AG10803 (cell line): ENCODE results near the gene AQP5.

ENCODE experiments used
- DNase-seq: peaks from one replicate; pipeline ENCODE4 v3.0.0; 2010; ENCODE audit warnings: low read depth
- H3K4me3 ChIP-seq: 2 replicates; pipeline ENCODE4 v1.5.1; 2011; ENCODE audit warnings: mild to moderate bottlenecking, low read length, control low read depth
- TF ChIP-seq, protein P1 (sequence below): conservative IDR thresholded peaks from 2 replicates; pipeline ENCODE4 v1.5.1; 2011; ENCODE audit warnings: mild to moderate bottlenecking, low read length, control low read depth, inconsistent platforms

Gene AQP5

GRCh38 chr12:49961993-49962764 lies 507 bp downstream of the AQP5 start:
- TF ChIP-seq, protein P1, sequence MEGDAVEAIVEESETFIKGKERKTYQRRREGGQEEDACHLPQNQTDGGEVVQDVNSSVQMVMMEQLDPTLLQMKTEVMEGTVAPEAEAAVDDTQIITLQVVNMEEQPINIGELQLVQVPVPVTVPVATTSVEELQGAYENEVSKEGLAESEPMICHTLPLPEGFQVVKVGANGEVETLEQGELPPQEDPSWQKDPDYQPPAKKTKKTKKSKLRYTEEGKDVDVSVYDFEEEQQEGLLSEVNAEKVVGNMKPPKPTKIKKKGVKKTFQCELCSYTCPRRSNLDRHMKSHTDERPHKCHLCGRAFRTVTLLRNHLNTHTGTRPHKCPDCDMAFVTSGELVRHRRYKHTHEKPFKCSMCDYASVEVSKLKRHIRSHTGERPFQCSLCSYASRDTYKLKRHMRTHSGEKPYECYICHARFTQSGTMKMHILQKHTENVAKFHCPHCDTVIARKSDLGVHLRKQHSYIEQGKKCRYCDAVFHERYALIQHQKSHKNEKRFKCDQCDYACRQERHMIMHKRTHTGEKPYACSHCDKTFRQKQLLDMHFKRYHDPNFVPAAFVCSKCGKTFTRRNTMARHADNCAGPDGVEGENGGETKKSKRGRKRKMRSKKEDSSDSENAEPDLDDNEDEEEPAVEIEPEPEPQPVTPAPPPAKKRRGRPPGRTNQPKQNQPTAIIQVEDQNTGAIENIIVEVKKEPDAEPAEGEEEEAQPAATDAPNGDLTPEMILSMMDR = no peak
- no peak overlapping the region for H3K4me3 ChIP-seq
- DNase-seq = no peak

DNA sequence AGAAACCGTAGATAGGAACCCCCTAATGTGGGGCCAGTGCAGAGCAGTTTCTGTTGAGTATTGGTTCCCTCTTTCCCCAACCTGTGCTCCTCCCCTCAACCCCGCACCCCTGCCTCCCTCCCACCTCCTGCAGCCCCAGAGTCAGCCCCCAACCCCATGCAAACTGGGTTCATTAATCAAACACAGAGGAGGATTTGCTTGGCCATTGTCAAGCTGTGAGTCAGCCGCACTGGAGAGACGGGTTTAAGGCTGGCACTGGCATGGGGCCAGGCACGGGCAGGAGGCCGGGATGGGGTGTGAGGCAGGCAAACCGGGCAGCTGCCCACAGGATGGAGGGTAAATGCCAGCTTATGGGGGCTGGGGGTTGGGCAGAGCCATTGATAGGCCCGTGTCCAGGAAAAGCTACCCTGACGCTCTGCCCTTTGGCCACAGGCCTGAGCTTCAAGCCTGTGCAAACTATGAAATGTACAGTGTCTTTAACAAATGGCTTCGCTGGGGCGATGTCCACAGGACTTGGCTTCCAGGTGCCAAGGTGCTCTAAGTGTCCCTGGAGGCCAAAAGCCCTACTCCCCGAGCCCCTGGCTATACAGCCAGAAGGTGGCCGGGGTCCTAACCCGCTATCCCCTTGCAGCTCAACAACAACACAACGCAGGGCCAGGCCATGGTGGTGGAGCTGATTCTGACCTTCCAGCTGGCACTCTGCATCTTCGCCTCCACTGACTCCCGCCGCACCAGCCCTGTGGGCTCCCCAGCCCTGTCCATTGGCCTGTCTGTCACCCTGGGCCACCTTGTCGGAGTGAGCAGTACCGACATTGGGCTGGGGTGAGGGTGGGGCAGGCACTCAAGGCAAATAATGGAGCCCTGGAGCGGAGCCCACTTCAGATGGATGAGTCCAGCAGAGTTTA lies 1.4 kb downstream of the AQP5 start:
- peak; percentile 5 for DNase-seq
- H3K4me3 ChIP-seq = no peak overlapping the region
- TF ChIP-seq, protein P1 = no peak

- DNase-seq = no peak
- TF ChIP-seq, protein P1 = no peak
- H3K4me3 ChIP-seq = no peak overlapping the region
These were observed 2.5 kb downstream of the AQP5 start for GRCh38 chr12:49963976-49964815.

DNA sequence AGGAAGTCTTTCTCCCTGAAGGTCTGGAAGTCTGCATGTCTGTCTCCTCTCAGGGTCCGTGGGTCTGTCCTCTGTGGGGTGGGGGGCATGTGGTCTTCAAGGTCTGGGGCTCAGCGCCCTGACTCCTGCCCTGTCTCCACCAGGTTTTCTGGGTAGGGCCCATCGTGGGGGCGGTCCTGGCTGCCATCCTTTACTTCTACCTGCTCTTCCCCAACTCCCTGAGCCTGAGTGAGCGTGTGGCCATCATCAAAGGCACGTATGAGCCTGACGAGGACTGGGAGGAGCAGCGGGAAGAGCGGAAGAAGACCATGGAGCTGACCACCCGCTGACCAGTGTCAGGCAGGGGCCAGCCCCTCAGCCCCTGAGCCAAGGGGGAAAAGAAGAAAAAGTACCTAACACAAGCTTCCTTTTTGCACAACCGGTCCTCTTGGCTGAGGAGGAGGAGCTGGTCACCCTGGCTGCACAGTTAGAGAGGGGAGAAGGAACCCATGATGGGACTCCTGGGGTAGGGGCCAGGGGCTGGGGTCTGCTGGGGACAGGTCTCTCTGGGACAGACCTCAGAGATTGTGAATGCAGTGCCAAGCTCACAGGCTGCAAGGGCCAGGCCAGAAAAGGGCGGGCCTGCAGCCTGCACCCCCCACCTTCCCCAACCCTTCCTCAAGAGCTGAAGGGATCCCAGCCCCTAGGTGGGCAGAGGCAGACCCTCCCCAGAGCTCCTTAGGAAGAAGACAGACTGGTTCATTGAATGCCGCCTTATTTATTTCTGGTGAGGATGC lies 3.4 kb downstream of the AQP5 start:
- TF ChIP-seq, protein P1 = no peak
- H3K4me3 ChIP-seq = no peak overlapping the region
- DNase-seq = no peak

- no peak for DNase-seq
- TF ChIP-seq, protein P1 = no peak
These were observed 4.2 kb downstream of the AQP5 start for GRCh38 chr12:49965836-49966235.

GRCh38 chr12:49966511-49967041 lies 4.9 kb downstream of the AQP5 start:
- no peak overlapping the region for H3K4me3 ChIP-seq
- TF ChIP-seq, protein P1 = no peak
- no peak for DNase-seq

More at GRCh38 chr12:49965836-49966235, 4.2 kb downstream of the AQP5 start:
- H3K4me3 ChIP-seq = no peak overlapping the region
